ENCODE results near the gene COL4A1. TPM values are rescaled to one million over a fixed set of nuclear protein-coding genes. Genes with fewer than 3 reads are reported as not detected.

The COL4A1 gene
- total RNA-seq, 1 donor from 2014 or later, result 120 TPM

DNA sequence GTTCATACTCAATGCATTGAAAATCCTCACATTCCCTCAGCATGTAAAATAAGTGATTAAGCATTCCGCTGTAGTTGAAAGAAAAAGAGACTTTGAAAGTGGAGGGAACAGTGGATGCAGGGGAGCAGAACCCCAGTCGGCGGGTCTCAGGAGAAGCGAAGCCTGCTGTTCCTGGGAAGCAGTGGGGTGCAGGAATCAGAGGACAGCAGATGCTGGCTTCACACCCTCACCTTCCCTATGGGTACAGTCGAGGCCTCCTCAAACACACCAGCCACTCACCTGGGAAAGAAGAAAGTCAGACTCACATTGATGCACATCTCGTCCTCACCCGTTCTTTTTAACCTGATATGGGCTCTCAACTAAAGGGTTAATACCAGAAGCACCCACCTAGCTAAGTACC is 38.3 kb upstream of the COL4A1 start:
- H3K27ac ChIP-seq (replicated peaks), result no peak overlapping the region
- H3K36me3 ChIP-seq, result no peaks in the 10 kb centered on the region
- intact Hi-C loops (cut with micrococcal nuclease), result no loop called here
- TF ChIP-seq, protein P1, sequence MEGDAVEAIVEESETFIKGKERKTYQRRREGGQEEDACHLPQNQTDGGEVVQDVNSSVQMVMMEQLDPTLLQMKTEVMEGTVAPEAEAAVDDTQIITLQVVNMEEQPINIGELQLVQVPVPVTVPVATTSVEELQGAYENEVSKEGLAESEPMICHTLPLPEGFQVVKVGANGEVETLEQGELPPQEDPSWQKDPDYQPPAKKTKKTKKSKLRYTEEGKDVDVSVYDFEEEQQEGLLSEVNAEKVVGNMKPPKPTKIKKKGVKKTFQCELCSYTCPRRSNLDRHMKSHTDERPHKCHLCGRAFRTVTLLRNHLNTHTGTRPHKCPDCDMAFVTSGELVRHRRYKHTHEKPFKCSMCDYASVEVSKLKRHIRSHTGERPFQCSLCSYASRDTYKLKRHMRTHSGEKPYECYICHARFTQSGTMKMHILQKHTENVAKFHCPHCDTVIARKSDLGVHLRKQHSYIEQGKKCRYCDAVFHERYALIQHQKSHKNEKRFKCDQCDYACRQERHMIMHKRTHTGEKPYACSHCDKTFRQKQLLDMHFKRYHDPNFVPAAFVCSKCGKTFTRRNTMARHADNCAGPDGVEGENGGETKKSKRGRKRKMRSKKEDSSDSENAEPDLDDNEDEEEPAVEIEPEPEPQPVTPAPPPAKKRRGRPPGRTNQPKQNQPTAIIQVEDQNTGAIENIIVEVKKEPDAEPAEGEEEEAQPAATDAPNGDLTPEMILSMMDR (IDR thresholded peaks at IDR 0.05; ENCODE audit: borderline replicate concordance), result no peak
- H3K4me1 ChIP-seq, result peaks cover 78% of the 10 kb centered on the region
- H3K9me3 ChIP-seq (replicated peaks), result no peaks in the 10 kb centered on the region
- no peak for DNase-seq
- no peaks in the 10 kb centered on the region for H3K27me3 ChIP-seq (ENCODE audit: low read depth)
- H3K4me3 ChIP-seq, result no peak overlapping the region

DNA sequence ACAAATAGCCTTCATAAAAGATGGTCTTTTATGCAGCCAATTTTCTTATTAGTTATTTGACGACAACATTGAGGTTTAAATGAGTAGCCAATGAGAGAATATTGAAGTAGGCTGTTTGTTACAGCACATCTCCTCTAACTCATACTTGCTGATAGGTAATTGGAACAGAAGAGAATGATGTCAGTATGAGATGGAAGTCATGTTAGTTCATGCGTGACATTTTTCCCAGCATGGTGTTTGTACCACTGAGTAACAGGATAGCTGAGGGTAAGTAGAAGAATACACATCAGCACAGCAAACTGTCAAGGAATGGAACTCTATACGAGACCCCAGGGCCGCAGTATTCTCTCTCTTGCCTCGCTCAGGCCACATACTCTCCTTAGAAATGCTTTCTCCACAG is 37.4 kb upstream of the COL4A1 start:
- H3K27me3 ChIP-seq (ENCODE audit: low read depth), result no peaks in the 10 kb centered on the region

DNA sequence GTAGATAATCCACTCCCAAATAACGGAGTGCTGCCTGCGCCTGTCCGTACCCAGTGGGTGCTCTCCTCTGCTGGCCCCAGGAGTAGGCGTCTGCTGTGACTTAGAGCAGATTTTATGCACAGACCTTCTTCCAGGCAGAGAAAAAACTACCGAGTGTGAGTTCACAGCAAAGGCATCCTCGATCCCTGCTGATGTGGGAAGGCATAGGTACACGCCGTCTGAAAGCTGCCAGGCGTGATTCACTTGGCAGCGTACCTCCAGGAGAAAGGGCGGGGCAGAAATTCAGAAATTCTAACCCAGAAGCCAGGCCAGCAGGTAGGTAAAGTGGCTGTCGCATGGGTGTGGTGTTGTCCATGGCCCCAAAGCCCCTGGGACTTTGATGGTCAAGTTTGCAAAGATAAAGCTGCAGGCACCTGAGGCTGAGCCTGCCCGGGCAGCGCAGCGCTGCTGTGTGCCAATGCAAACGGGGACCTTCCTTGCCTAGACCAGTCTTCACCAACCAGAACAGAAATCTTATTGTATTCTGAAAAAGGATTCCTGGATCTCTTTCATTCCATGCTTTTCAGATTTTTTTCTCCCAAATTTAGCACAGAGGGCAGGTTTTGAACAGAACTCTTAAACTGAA is 36.4 kb upstream of the COL4A1 start:
- Histone ChIP-seq H3K4me1 (peaks cover 78% of the 10 kb centered on the region), H3K27ac (replicated peaks) (no peak overlapping the region), H3K4me3 (no peak overlapping the region), H3K36me3 (no peaks in the 10 kb centered on the region), H3K27me3 (ENCODE audit: low read depth) (no peaks in the 10 kb centered on the region), H3K9me3 (replicated peaks) (no peaks in the 10 kb centered on the region)
- DNase-seq, result no peak
- intact Hi-C loops (cut with micrococcal nuclease), result no loop called here
- TF ChIP-seq, protein P1 (IDR thresholded peaks at IDR 0.05; ENCODE audit: borderline replicate concordance), result no peak

More for the DNA sequence above, 37.4 kb upstream of the COL4A1 start:
- H3K36me3 ChIP-seq, result no peaks in the 10 kb centered on the region
- no peaks in the 10 kb centered on the region for H3K9me3 ChIP-seq (replicated peaks)
- no peak overlapping the region for H3K4me3 ChIP-seq
- DNase-seq, result no peak
- H3K4me1 ChIP-seq, result peaks cover 78% of the 10 kb centered on the region
- H3K27ac ChIP-seq (replicated peaks), result no peak overlapping the region
- TF ChIP-seq, protein P1 (IDR thresholded peaks at IDR 0.05; ENCODE audit: borderline replicate concordance), result no peak
- intact Hi-C loops (cut with micrococcal nuclease), result no loop called here

DNA sequence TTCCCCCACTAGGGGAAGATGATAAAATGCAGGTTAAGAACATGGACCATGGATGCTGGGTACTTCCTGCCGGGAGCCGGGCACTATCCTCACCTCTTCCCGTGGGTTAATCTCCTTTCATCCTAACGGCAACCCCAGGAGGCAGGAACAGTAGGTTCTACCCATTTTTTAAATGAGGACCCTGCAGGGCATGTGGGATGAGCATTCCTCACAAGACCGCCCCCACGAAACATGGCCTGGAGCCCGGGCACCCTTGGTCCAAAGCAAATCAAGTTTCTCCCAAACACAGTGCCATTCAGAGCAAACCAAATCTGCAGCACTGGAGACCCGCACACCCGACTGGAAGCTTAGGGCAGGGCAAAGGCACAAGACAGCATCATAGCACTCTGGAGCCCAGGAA is 35.5 kb upstream of the COL4A1 start:
- intact Hi-C loops (cut with micrococcal nuclease), result no loop called here

DNA sequence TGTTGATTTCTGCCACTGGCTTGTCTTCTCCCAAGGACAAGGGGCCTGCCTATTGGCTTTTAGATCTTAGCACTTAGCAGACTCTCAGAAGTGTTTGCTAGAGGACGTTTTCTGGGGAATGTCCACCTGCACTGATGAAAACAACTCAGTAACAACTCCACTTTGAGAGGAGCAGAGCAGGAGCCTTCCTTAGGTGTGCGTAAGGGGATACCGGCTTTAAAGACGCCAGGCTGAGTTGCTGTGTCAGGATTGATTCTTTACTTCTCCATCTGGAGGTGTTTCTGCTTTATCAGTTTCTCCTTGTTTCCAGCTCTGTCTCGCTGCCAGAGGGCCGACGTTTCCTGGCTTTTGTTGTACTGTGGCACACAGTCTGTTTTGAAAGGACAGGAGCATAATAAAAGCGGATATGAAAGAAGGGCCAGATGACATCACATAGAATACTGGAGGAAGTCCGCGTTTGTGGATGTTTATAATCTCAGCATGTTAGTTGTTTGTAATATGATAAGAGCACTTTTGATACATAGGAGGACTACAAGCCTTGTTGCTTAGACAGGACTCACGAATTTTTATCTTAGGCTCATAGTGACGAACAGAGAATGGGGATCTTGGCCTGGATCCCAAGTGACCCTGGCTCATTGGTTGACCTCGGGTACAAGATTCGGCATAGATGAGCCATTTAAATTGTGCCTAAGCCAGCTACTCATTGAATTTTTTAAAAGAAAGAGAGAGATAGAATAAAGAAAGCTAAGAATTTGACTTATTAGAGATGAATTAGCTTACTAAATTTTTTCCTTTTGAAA is 34.7 kb upstream of the COL4A1 start:
- no peaks in the 10 kb centered on the region for H3K27me3 ChIP-seq (ENCODE audit: low read depth)
- H3K4me1 ChIP-seq, result peaks cover 78% of the 10 kb centered on the region
- H3K9me3 ChIP-seq (replicated peaks), result no peaks in the 10 kb centered on the region
- peak overlapping the region; percentile 41 for H3K4me3 ChIP-seq
- no peaks in the 10 kb centered on the region for H3K36me3 ChIP-seq
- DNase-seq, result no peak
- TF ChIP-seq, protein P1 (IDR thresholded peaks at IDR 0.05; ENCODE audit: borderline replicate concordance), result no peak
- H3K27ac ChIP-seq (replicated peaks), result peak overlapping the region; percentile 89
- intact Hi-C loops (cut with micrococcal nuclease), result no loop called here

More for the DNA sequence above, 35.5 kb upstream of the COL4A1 start:
- Histone ChIP-seq H3K27me3 (ENCODE audit: low read depth) (no peaks in the 10 kb centered on the region), H3K9me3 (replicated peaks) (no peaks in the 10 kb centered on the region), H3K27ac (replicated peaks) (peak overlapping the region; percentile 89), H3K4me1 (peaks cover 78% of the 10 kb centered on the region), H3K36me3 (no peaks in the 10 kb centered on the region), H3K4me3 (no peak overlapping the region)
- DNase-seq, result no peak
- TF ChIP-seq, protein P1 (IDR thresholded peaks at IDR 0.05; ENCODE audit: borderline replicate concordance), result no peak

Measured in left ventricle myocardium inferior (tissue), 1 donor.